SK-N-SH (cell line): ENCODE data around the gene BMX. TPM values are rescaled to one million over a fixed set of nuclear protein-coding genes. Genes with fewer than 3 reads are reported as not detected.
A peak's percentile ranks its signal among the peaks of the same experiment; 100 is the strongest.

Experiments
- CTCF ChIA-PET: fragments of 300-600, 350-600 bp; formaldehyde crosslinking; extraction: SDS; loops from one replicate; lab custom pipeline; 2021; lab: Yijun Ruan, JAX
- POLR2A ChIA-PET: fragments of 350-600 bp; sonication (Branson Sonifier 250); formaldehyde crosslinking; extraction: SDS; loops from one replicate; lab custom pipeline; 2020; ENCODE audit warnings: antibody characterized with exemption, inconsistent platforms; lab: Yijun Ruan, JAX
- DNase-seq: peaks from one replicate; pipeline ENCODE4 v3.0.0; 2012
- H2AFZ ChIP-seq: fragments of 200-600 bp; sonication (generic); 2 replicates; pipeline ENCODE4 v1.8.1; 2016; ENCODE audit warnings: antibody characterized with exemption, mild to moderate bottlenecking, low read depth
- H3F3A ChIP-seq: fragments of 200-600 bp; sonication (generic); replicated peaks from 2 replicates; pipeline ENCODE3; 2016; ENCODE audit warnings: antibody characterized with exemption, mild to moderate bottlenecking; ENCODE audit not compliant: insufficient read depth
- H3K27ac ChIP-seq, 2 experiments: fragments of 200-500 bp in 1 of 2; fragments of 200-600 bp in 1 of 2; sonication (Bioruptor generic) in 1 of 2; sonication (generic), shearing (Covaris generic) in 1 of 2; 2 replicates each; pipeline versions ENCODE4 v1.5.1 to v1.6.1; 2014 to 2016; ENCODE audit warnings: low read depth in 2 of 2, inconsistent platforms in 1 of 2, low read length in 1 of 2, mild to moderate bottlenecking in 1 of 2, mixed read lengths in 1 of 2
- H3K27me3 ChIP-seq: fragments of 200-600 bp; sonication (generic), shearing (Covaris generic); 2 replicates; pipeline ENCODE4 v1.6.1; 2016; ENCODE audit warnings: mixed run types; ENCODE audit not compliant: insufficient read depth
- H3K36me3 ChIP-seq, 2 experiments: fragments of 200-500 bp in 1 of 2; fragments of 200-600 bp in 1 of 2; sonication (Bioruptor generic) in 1 of 2; sonication (generic) in 1 of 2; replicated peaks in 1 of 2; 2 replicates each; pipeline versions ENCODE3 to v1.5.1; 2014 to 2016; ENCODE audit warnings: low read length in 1 of 2, mild to moderate bottlenecking in 1 of 2; ENCODE audit not compliant: insufficient read depth in 2 of 2, control insufficient read depth in 1 of 2
- H3K4me1 ChIP-seq, 2 experiments: fragments of 200-500 bp in 1 of 2; fragments of 200-600 bp in 1 of 2; sonication (Bioruptor generic) in 1 of 2; sonication (generic), shearing (Covaris generic) in 1 of 2; 2 replicates each; pipeline versions ENCODE4 v1.5.1 to v1.6.1; 2014 to 2016; ENCODE audit warnings: low read depth in 1 of 2, low read length in 1 of 2, mixed run types in 1 of 2; ENCODE audit not compliant: insufficient read depth in 2 of 2, control insufficient read depth in 1 of 2
- H3K4me2 ChIP-seq: fragments of 200-600 bp; sonication (generic), shearing (Covaris generic); 2 replicates; pipeline ENCODE4 v1.6.1; 2017; ENCODE audit warnings: mixed run types
- H3K4me3 ChIP-seq, 2 experiments: fragments of 200-500 bp in 1 of 2; fragments of 200-600 bp in 1 of 2; sonication (Bioruptor generic) in 1 of 2; sonication (generic), shearing (Covaris generic) in 1 of 2; 2 replicates each; pipeline versions ENCODE4 v1.5.1 to v1.8.1; 2014 to 2016; ENCODE audit warnings: low read depth in 2 of 2, inconsistent platforms in 1 of 2, low read length in 1 of 2, mild to moderate bottlenecking in 1 of 2, mixed read lengths in 1 of 2, moderate library complexity in 1 of 2
- H3K79me2 ChIP-seq: fragments of 200-600 bp; sonication (generic); 2 replicates; pipeline ENCODE4 v1.8.1; 2017; ENCODE audit warnings: mild to moderate bottlenecking; ENCODE audit not compliant: insufficient read depth
- H3K9ac ChIP-seq: fragments of 200-600 bp; sonication (generic); 2 replicates; pipeline ENCODE4 v1.6.1; 2017; ENCODE audit warnings: mixed run types
- H3K9me2 ChIP-seq: fragments of 200-600 bp; sonication (generic); 2 replicates; pipeline ENCODE4 v1.6.1; 2017; ENCODE audit warnings: mixed run types
- H3K9me3 ChIP-seq: fragments of 200-600 bp; sonication (generic); 2 replicates; pipeline ENCODE4 v1.6.1; 2017; ENCODE audit warnings: mixed run types, mild to moderate bottlenecking, moderate library complexity
- H4K20me1 ChIP-seq: fragments of 200-600 bp; sonication (generic); 2 replicates; pipeline ENCODE4 v1.6.1; 2017; ENCODE audit warnings: mild to moderate bottlenecking, mixed run types; ENCODE audit not compliant: insufficient read depth
- ELF1 ChIP-seq: IDR thresholded peaks from 2 replicates; pipeline ENCODE4 v1.4.0; 2012
- EP300 ChIP-seq, 2 experiments: IDR thresholded peaks; 2 replicates each; pipeline versions ENCODE4 v1.4.0 to v1.6.1; 2012; ENCODE audit warnings: borderline replicate concordance in 1 of 2, low read depth in 1 of 2, low read length in 1 of 2
- EZH2phosphoT487 ChIP-seq: fragments of 200-600 bp; sonication (generic); IDR thresholded peaks from 2 replicates; pipeline ENCODE4 v1.6.1; 2017; ENCODE audit warnings: low read depth, mixed run types, mild to moderate bottlenecking, antibody characterized with exemption, moderate library complexity, borderline replicate concordance
- FOSL2 ChIP-seq: IDR thresholded peaks from 2 replicates; pipeline ENCODE4 v1.4.0; 2012; ENCODE audit warnings: low read depth, mild to moderate bottlenecking, moderate library complexity, borderline replicate concordance
- FOXJ3 ChIP-seq: sonication (generic); formaldehyde crosslinking; IDR thresholded peaks from 2 replicates; pipeline ENCODE4 v1.5.1; 2020; ENCODE audit warnings: mild to moderate bottlenecking, missing genetic modification reagents
- GABPA ChIP-seq: IDR thresholded peaks from 2 replicates; pipeline ENCODE4 v1.4.0; 2012; ENCODE audit warnings: low read depth, mild to moderate bottlenecking
- MEF2A ChIP-seq: IDR thresholded peaks from 2 replicates; pipeline ENCODE4 v1.4.0; 2012; ENCODE audit warnings: low read depth, borderline replicate concordance
- MXI1 ChIP-seq: IDR thresholded peaks from 2 replicates; pipeline ENCODE4 v1.6.1; 2012; ENCODE audit warnings: mild to moderate bottlenecking, low read depth, low read length, improper control_type of control experiment
- NFIC ChIP-seq: IDR thresholded peaks from 2 replicates; pipeline ENCODE4 v1.4.0; 2012; ENCODE audit warnings: borderline replicate concordance
- RAD21 ChIP-seq: IDR thresholded peaks from 2 replicates; pipeline ENCODE4 v1.6.1; 2012; ENCODE audit warnings: mild to moderate bottlenecking, low read length
- RCOR1 ChIP-seq: fragments of 150-350 bp; IDR thresholded peaks from 2 replicates; pipeline ENCODE4 v1.6.1; 2017; ENCODE audit warnings: antibody characterized with exemption, low read length
- SMC3 ChIP-seq: IDR thresholded peaks from 2 replicates; pipeline ENCODE4 v1.6.1; 2012; ENCODE audit warnings: low read depth, low read length, improper control_type of control experiment
- TAF1 ChIP-seq: IDR thresholded peaks from 2 replicates; pipeline ENCODE4 v1.6.1; 2012; ENCODE audit warnings: low read depth, mild to moderate bottlenecking, low read length, moderate library complexity, borderline replicate concordance
- YY1 ChIP-seq: IDR thresholded peaks from 2 replicates; pipeline ENCODE4 v1.4.0; 2012; ENCODE audit warnings: low read depth, mild to moderate bottlenecking
- WGBS: methylation state at CpG from one replicate; pipeline ENCODE4 v1.1.6; 2017; ENCODE audit warnings: low lambda C conversion rate; 5-methylcytosine and 5-hydroxymethylcytosine counted together
- polyA plus RNA-seq, 3 experiments: library from polyadenylated mRNA; depleted of rRNA; stranded (reverse); fragments of >200 nt; gene quantifications; 2 replicates each; pipeline ENCODE4 v1.2.3, GENCODE V29; 2012
- TF ChIP-seq, protein P1 (sequence below): fragments of 200-600 bp; sonication (generic); IDR thresholded peaks from 2 replicates; pipeline ENCODE4 v1.6.1; 2017; ENCODE audit warnings: antibody characterized with exemption, mild to moderate bottlenecking, moderate library complexity
- TF ChIP-seq, protein P2 (sequence below): IDR thresholded peaks from 2 replicates; pipeline ENCODE4 v1.4.0; 2012; ENCODE audit warnings: low read depth
- TF ChIP-seq, protein P3 (sequence below): IDR thresholded peaks from 2 replicates; pipeline ENCODE4 v1.6.1; 2012; ENCODE audit warnings: mild to moderate bottlenecking, low read depth, low read length, moderate library complexity
- TF ChIP-seq, protein P4 (sequence below): IDR thresholded peaks from 2 replicates; pipeline ENCODE4 v1.4.0; 2012; ENCODE audit warnings: low read depth, borderline replicate concordance

Gene BMX
- polyA plus RNA-seq, 1 of the 3 experiments (the other 2 are of a cell fraction): not detected

DNA sequence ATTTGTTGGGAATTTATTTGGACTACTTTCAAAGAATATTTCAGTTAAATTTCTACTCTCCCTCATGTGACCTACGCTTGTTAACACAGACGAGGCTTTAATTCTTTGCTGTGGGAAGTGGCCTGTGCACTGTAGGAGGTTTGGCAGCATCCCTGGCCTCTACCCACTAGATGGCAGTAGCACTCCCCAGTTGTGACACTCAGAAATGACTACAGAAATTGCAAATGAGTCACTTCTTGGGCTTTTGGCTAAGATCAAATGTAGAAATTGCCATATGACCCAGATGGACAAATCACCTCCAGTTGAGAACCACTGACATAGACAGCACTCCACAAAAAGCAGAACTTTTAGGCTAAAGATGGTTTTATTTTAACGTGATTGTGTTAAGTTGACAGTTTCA lies 29.6 kb upstream of the BMX start:
- Histone ChIP-seq H3K4me3 (no peak overlapping the region), H2AFZ (no peak overlapping the region), H3K36me3 (peaks cover 0 to 2% of the 10 kb centered on the region in 2 experiments), H3K9ac (no peak overlapping the region), H3K9me2 (no peaks in the 10 kb centered on the region), H4K20me1 (no peaks in the 10 kb centered on the region), H3K27ac (no peak overlapping the region; a peak in 2 of 4 replicates), H3K79me2 (no peaks in the 10 kb centered on the region), H3K4me1 (peaks cover 0 to 8% of the 10 kb centered on the region in 2 experiments; a peak in 2 of 4 replicates), H3K4me2 (no peak overlapping the region), H3F3A (no peaks in the 10 kb centered on the region), H3K27me3 (no peaks in the 10 kb centered on the region), H3K9me3 (no peaks in the 10 kb centered on the region)
- DNase-seq: peak; percentile 54
- ChIA-PET CTCF (interaction anchor here (0.6 to 2.3 kb wide), 15 partner anchors 11 to 172 kb away, joined by 3 to 18 read pairs (median 4); partner anchors contain the start of gene PIR), POLR2A (no interaction called here)
- peak; percentile 39; the same call in 1 of the 2 replicates for TF ChIP-seq FOSL2
- TF ChIP-seq SMC3: peak; percentile 81
- TF ChIP-seq EP300 (IDR thresholded peaks at IDR 0.05; ENCODE audit: borderline replicate concordance in 1 of 2, low read depth in 1 of 2, low read length in 1 of 2): no peak
- TF ChIP-seq RAD21: peak; percentile 85
- TF ChIP-seq, protein P1, sequence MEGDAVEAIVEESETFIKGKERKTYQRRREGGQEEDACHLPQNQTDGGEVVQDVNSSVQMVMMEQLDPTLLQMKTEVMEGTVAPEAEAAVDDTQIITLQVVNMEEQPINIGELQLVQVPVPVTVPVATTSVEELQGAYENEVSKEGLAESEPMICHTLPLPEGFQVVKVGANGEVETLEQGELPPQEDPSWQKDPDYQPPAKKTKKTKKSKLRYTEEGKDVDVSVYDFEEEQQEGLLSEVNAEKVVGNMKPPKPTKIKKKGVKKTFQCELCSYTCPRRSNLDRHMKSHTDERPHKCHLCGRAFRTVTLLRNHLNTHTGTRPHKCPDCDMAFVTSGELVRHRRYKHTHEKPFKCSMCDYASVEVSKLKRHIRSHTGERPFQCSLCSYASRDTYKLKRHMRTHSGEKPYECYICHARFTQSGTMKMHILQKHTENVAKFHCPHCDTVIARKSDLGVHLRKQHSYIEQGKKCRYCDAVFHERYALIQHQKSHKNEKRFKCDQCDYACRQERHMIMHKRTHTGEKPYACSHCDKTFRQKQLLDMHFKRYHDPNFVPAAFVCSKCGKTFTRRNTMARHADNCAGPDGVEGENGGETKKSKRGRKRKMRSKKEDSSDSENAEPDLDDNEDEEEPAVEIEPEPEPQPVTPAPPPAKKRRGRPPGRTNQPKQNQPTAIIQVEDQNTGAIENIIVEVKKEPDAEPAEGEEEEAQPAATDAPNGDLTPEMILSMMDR: peak; percentile 95
- 22% methylated on average over 3 of the region's 3 CpGs for WGBS

DNA sequence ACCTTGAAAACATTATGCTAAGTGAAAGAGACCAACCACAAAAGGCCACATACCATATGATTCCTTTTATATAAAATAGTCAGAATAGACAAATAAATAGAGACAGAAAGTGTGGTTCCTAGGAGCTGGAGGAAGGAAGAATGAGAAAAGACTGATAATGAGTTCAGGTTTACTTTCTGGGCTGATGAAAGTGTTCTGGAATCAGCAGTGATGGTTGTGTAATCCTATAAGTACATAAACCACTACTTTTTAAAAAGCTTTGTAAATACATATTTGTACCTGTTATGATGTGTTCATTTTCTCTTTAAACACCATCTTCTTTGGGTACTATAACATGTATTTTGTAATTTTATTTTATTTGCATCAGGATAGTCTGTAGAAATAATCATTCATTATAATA lies 28.1 kb upstream of the BMX start:
- TF ChIP-seq NFIC (no peak), MEF2A (no peak), YY1 (no peak), EP300 (IDR thresholded peaks at IDR 0.05; ENCODE audit: borderline replicate concordance in 1 of 2, low read depth in 1 of 2, low read length in 1 of 2) (no peak), RCOR1 (no peak), EZH2phosphoT487 (no peak), FOXJ3 (CRISPR knock-in tag) (no peak), MXI1 (no peak), GABPA (no peak), SMC3 (no peak), ELF1 (no peak), TAF1 (no peak), RAD21 (no peak)
- TF ChIP-seq, protein P2, sequence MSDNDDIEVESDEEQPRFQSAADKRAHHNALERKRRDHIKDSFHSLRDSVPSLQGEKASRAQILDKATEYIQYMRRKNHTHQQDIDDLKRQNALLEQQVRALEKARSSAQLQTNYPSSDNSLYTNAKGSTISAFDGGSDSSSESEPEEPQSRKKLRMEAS: no peak
- TF ChIP-seq, protein P3, sequence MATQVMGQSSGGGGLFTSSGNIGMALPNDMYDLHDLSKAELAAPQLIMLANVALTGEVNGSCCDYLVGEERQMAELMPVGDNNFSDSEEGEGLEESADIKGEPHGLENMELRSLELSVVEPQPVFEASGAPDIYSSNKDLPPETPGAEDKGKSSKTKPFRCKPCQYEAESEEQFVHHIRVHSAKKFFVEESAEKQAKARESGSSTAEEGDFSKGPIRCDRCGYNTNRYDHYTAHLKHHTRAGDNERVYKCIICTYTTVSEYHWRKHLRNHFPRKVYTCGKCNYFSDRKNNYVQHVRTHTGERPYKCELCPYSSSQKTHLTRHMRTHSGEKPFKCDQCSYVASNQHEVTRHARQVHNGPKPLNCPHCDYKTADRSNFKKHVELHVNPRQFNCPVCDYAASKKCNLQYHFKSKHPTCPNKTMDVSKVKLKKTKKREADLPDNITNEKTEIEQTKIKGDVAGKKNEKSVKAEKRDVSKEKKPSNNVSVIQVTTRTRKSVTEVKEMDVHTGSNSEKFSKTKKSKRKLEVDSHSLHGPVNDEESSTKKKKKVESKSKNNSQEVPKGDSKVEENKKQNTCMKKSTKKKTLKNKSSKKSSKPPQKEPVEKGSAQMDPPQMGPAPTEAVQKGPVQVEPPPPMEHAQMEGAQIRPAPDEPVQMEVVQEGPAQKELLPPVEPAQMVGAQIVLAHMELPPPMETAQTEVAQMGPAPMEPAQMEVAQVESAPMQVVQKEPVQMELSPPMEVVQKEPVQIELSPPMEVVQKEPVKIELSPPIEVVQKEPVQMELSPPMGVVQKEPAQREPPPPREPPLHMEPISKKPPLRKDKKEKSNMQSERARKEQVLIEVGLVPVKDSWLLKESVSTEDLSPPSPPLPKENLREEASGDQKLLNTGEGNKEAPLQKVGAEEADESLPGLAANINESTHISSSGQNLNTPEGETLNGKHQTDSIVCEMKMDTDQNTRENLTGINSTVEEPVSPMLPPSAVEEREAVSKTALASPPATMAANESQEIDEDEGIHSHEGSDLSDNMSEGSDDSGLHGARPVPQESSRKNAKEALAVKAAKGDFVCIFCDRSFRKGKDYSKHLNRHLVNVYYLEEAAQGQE: no peak
- TF ChIP-seq, protein P4, sequence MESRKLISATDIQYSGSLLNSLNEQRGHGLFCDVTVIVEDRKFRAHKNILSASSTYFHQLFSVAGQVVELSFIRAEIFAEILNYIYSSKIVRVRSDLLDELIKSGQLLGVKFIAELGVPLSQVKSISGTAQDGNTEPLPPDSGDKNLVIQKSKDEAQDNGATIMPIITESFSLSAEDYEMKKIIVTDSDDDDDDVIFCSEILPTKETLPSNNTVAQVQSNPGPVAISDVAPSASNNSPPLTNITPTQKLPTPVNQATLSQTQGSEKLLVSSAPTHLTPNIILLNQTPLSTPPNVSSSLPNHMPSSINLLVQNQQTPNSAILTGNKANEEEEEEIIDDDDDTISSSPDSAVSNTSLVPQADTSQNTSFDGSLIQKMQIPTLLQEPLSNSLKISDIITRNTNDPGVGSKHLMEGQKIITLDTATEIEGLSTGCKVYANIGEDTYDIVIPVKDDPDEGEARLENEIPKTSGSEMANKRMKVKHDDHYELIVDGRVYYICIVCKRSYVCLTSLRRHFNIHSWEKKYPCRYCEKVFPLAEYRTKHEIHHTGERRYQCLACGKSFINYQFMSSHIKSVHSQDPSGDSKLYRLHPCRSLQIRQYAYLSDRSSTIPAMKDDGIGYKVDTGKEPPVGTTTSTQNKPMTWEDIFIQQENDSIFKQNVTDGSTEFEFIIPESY: no peak
- no peaks in the 10 kb centered on the region for H4K20me1 ChIP-seq
- H3K4me1 ChIP-seq: no peaks in the 10 kb centered on the region; a peak in 1 of 4 replicates
- H3K27me3 ChIP-seq: no peaks in the 10 kb centered on the region
- no peaks in the 10 kb centered on the region for H3K9me2 ChIP-seq
- DNase-seq: no peak
- H3K79me2 ChIP-seq: no peaks in the 10 kb centered on the region
- no peaks in the 10 kb centered on the region for H3K9me3 ChIP-seq
- peaks cover 0 to 9% of the 10 kb centered on the region in 2 experiments for H3K36me3 ChIP-seq
- no peak overlapping the region for H3K4me3 ChIP-seq
- no peaks in the 10 kb centered on the region for H3F3A ChIP-seq
- no peak overlapping the region; a peak in 1 of 4 replicates for H3K27ac ChIP-seq
- POLR2A ChIA-PET: no interaction called here
- H3K9ac ChIP-seq: no peak overlapping the region
- no peak overlapping the region for H3K4me2 ChIP-seq
- no peak overlapping the region for H2AFZ ChIP-seq
- CTCF ChIA-PET: interaction anchor here (2.2 to 2.3 kb wide), 2 partner anchors 21 to 93 kb away, joined by 18 read pairs; partner anchors contain the start of gene PIR
